Gastrocnemius medialis (tissue), 4 donors: ENCODE results near the gene GALNT18. TPM values are rescaled to one million over a fixed set of nuclear protein-coding genes. Genes with fewer than 3 reads are reported as not detected.

Source experiments
- ATAC-seq, 2 donors: fragments of 150-250 bp; one replicate each; pipeline ENCODE4 v1.9.1; 2016
- DNase-seq, 2 donors: peaks; one replicate each; pipeline ENCODE4 v3.0.0-alpha.2; 2019
- H3K27ac ChIP-seq, 4 donors: fragments of 200-600 bp; sonication (generic); 1 replicate in 1 of 4; 2 replicates in 3 of 4; pipeline ENCODE4 v1.5.1; 2016 to 2018; ENCODE audit warnings: mild to moderate bottlenecking in 2 of 4, moderate library complexity in 1 of 4
- H3K27me3 ChIP-seq, 3 donors: fragments of 200-600 bp; sonication (generic) in 2 of 3; 1 replicate in 1 of 3; 2 replicates in 2 of 3; pipeline versions ENCODE4 v1.5.1 to v1.6.0; 2016 to 2019; ENCODE audit warnings: mild to moderate bottlenecking in 1 of 3, moderate library complexity in 1 of 3
- H3K36me3 ChIP-seq, 2 donors: fragments of 200-600 bp; sonication (generic) in 1 of 2; one replicate each; pipeline ENCODE4 v1.5.1; 2017 to 2018
- H3K4me1 ChIP-seq, 2 donors: fragments of 200-600 bp; sonication (generic) in 1 of 2; one replicate each; pipeline ENCODE4 v1.5.1; 2016 to 2017; ENCODE audit warnings: mild to moderate bottlenecking in 2 of 2
- H3K4me3 ChIP-seq, 4 donors: fragments of 200-600 bp; sonication (generic) in 3 of 4; 1 replicate in 1 of 4; 2 replicates in 3 of 4; pipeline ENCODE4 v1.5.1; 2016 to 2019; ENCODE audit warnings: mild to moderate bottlenecking in 2 of 4
- H3K9me3 ChIP-seq, 3 donors: fragments of 200-600 bp; sonication (generic) in 2 of 3; 1 replicate in 1 of 3; 2 replicates in 2 of 3; pipeline ENCODE4 v1.5.1; 2016 to 2019
- POLR2A ChIP-seq, 2 donors: fragments of 450-650 bp; IDR thresholded peaks; one replicate each; pipeline ENCODE4 v1.6.1; 2017; ENCODE audit warnings: antibody characterized with exemption in 2 of 2, mild to moderate bottlenecking in 2 of 2, moderate library complexity in 2 of 2
- in situ Hi-C, 4 donors: fragments of 200-750 bp; cut with MboI; loops; one replicate each; pipeline versions ENCODE4 v1.15.0 to v1.8.0; 2017; ENCODE audit warnings: low sequenced_read_pairs in 4 of 4
- intact Hi-C: fragments of 100-400 bp; cut with DNase I; formaldehyde crosslinking; loops from one replicate; pipeline ENCODE4 v1.15.1; 2023; ENCODE audit warnings: low total_unique reads
- total RNA-seq, 4 donors: library from RNA; depleted of rRNA; stranded (reverse); fragments of >200 nt; gene quantifications; one replicate each; pipeline versions ENCODE4 v1.1.0 to v1.2.3, GENCODE V29; 2016
- TF ChIP-seq, protein P1 (sequence below), 5 experiments: fragments of 450-650 bp in 3 of 5; fragments of 200-600 bp in 2 of 5; sonication (generic) in 2 of 5; IDR thresholded peaks in 4 of 5; conservative IDR thresholded peaks in 1 of 5; 1 replicate in 4 of 5; 2 replicates in 1 of 5; pipeline ENCODE4 v1.5.1; 2016 to 2019; ENCODE audit warnings: antibody characterized with exemption in 5 of 5, mild to moderate bottlenecking in 3 of 5, moderate library complexity in 3 of 5

The GALNT18 gene
- total RNA-seq, 4 donors from 2014 or later, result 10.5 to 29.2 (median 11.2) TPM

DNA sequence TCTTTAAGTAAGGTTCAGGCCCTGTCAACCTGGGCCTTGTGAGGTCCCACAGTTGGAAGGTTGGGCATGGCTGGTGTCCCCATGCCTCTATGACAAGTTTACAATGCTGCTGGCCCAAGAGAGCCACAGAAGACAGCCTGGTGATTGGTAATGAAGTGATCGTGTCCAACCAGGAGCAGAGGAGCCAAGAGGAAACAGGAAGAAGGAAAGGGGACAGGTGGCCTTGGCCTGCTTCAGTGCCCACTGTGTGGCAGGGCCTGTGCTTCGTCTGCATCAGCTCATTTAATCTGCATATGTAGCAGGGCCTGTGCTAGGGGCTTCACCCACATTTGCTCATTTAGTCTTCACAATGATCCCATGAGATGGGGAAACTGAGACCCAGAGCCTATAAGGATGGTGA, 226.7 kb downstream of the GALNT18 start:
- in situ Hi-C loops, result no loop called here
- no peak for TF ChIP-seq POLR2A (IDR thresholded peaks at IDR 0.05)
- TF ChIP-seq, protein P1, sequence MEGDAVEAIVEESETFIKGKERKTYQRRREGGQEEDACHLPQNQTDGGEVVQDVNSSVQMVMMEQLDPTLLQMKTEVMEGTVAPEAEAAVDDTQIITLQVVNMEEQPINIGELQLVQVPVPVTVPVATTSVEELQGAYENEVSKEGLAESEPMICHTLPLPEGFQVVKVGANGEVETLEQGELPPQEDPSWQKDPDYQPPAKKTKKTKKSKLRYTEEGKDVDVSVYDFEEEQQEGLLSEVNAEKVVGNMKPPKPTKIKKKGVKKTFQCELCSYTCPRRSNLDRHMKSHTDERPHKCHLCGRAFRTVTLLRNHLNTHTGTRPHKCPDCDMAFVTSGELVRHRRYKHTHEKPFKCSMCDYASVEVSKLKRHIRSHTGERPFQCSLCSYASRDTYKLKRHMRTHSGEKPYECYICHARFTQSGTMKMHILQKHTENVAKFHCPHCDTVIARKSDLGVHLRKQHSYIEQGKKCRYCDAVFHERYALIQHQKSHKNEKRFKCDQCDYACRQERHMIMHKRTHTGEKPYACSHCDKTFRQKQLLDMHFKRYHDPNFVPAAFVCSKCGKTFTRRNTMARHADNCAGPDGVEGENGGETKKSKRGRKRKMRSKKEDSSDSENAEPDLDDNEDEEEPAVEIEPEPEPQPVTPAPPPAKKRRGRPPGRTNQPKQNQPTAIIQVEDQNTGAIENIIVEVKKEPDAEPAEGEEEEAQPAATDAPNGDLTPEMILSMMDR (IDR thresholded peaks at IDR 0.05 in 4 of 5, conservative IDR thresholded peaks at IDR 0.05 in 1 of 5), result no peak
- DNase-seq (no peak), ATAC-seq (no peak)
- no peak overlapping the region for H3K4me3 ChIP-seq
- intact Hi-C loops, result no loop called here
- no peaks in the 10 kb centered on the region for H3K27me3 ChIP-seq
- no peaks in the 10 kb centered on the region for H3K9me3 ChIP-seq
- no peak overlapping the region for H3K27ac ChIP-seq
- H3K4me1 ChIP-seq, result no peaks in the 10 kb centered on the region
- no peaks in the 10 kb centered on the region for H3K36me3 ChIP-seq

GRCh38 chr11:11394241-11394640, 227.6 kb downstream of the GALNT18 start:
- in situ Hi-C loops, result no loop called here
- DNase-seq (no peak), ATAC-seq (no peak)
- intact Hi-C loops, result no loop called here
- no peaks in the 10 kb centered on the region for H3K9me3 ChIP-seq
- H3K27me3 ChIP-seq, result no peaks in the 10 kb centered on the region
- no peak overlapping the region for H3K27ac ChIP-seq
- H3K4me1 ChIP-seq, result peaks cover 0 to 5% of the 10 kb centered on the region in 2 donors
- no peak overlapping the region for H3K4me3 ChIP-seq
- H3K36me3 ChIP-seq, result no peaks in the 10 kb centered on the region
- TF ChIP-seq, protein P1 (IDR thresholded peaks at IDR 0.05 in 4 of 5, conservative IDR thresholded peaks at IDR 0.05 in 1 of 5), result no peak
- TF ChIP-seq POLR2A (IDR thresholded peaks at IDR 0.05), result no peak

GRCh38 chr11:11391796-11392463, 229.9 kb downstream of the GALNT18 start:
- H3K36me3 ChIP-seq, result no peaks in the 10 kb centered on the region
- TF ChIP-seq, protein P1 (IDR thresholded peaks at IDR 0.05 in 4 of 5, conservative IDR thresholded peaks at IDR 0.05 in 1 of 5), result no peak
- TF ChIP-seq POLR2A (IDR thresholded peaks at IDR 0.05), result no peak
- no peak overlapping the region for H3K4me3 ChIP-seq
- DNase-seq (no peak), ATAC-seq (peak in 1 of 2 donors; percentile 46)
- H3K27ac ChIP-seq, result no peak overlapping the region
- H3K4me1 ChIP-seq, result peaks cover 0 to 21% of the 10 kb centered on the region in 2 donors
- H3K9me3 ChIP-seq, result no peaks in the 10 kb centered on the region
- in situ Hi-C loops (no loop called here), intact Hi-C loops (no loop called here)
- H3K27me3 ChIP-seq, result no peaks in the 10 kb centered on the region

DNA sequence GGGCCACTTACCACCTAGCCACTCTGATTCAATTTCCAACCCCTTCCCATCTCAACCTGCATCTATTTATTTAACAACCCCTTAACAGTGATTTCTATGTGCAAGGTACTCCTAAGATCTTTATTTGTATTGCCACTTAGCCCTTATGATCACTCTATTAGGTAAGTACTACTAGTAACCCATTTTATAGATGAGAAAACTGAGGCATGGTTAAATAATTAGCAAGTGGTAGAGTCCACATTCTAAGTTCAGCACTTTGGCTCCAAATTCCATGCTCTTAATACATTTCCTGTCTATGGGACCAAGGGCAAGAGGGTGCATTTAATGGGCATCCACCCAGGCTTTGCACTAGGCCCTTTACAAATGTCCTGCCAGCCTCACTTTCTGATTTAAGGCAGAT, 230.6 kb downstream of the GALNT18 start:
- no peak overlapping the region for H3K4me3 ChIP-seq
- no peaks in the 10 kb centered on the region for H3K36me3 ChIP-seq
- ATAC-seq (no peak), DNase-seq (no peak)
- no peak overlapping the region for H3K27ac ChIP-seq
- TF ChIP-seq, protein P1 (IDR thresholded peaks at IDR 0.05 in 4 of 5, conservative IDR thresholded peaks at IDR 0.05 in 1 of 5), result no peak
- TF ChIP-seq POLR2A (IDR thresholded peaks at IDR 0.05), result no peak
- in situ Hi-C loops, result no loop called here
- no peaks in the 10 kb centered on the region for H3K27me3 ChIP-seq
- peaks cover 0 to 25% of the 10 kb centered on the region in 2 donors for H3K4me1 ChIP-seq
- H3K9me3 ChIP-seq, result no peaks in the 10 kb centered on the region
- intact Hi-C loops, result no loop called here
